GM12878 (cell line): ENCODE results near the gene PSENEN. TPM values are rescaled to one million over a fixed set of nuclear protein-coding genes. Genes with fewer than 3 reads are reported as not detected.

Experiments used
- CHD1 ChIP-seq: IDR thresholded peaks from 2 replicates; pipeline ENCODE4 v1.6.1; 2012; ENCODE audit warnings: low read depth, low read length, improper control_type of control experiment
- CREB1 ChIP-seq: IDR thresholded peaks from 2 replicates; pipeline ENCODE4 v1.6.1; 2012; ENCODE audit warnings: low read depth, mild to moderate bottlenecking, inconsistent platforms
- EP300 ChIP-seq, 2 experiments: fragments of 150-350 bp in 1 of 2; IDR thresholded peaks; 2 replicates each; pipeline ENCODE4 v1.6.1; 2011 to 2012; ENCODE audit warnings: low read depth in 2 of 2, low read length in 2 of 2, borderline replicate concordance in 1 of 2, improper control_type of control experiment in 1 of 2, inconsistent platforms in 1 of 2; ENCODE audit not compliant: control insufficient read depth in 1 of 2
- GATAD2B ChIP-seq: fragments of 450-650 bp; conservative IDR thresholded peaks from 2 replicates; pipeline ENCODE4 v1.6.1; 2017; ENCODE audit warnings: low read depth, mild to moderate bottlenecking, moderate library complexity
- RELA ChIP-seq: fragments of 450-650 bp; IDR thresholded peaks from 2 replicates; pipeline ENCODE4 v1.8.0; 2014; ENCODE audit warnings: borderline replicate concordance; ENCODE audit not compliant: partially characterized antibody
- SMC3 ChIP-seq: IDR thresholded peaks from 2 replicates; pipeline ENCODE4 v1.6.1; 2011; ENCODE audit warnings: low read length, improper control_type of control experiment, borderline replicate concordance
- ZNF217 ChIP-seq: fragments of 450-650 bp; IDR thresholded peaks from 2 replicates; pipeline ENCODE4 v1.6.1; 2017; ENCODE audit warnings: antibody characterized with exemption, mild to moderate bottlenecking
- polyA plus RNA-seq, 11 experiments: library from polyadenylated mRNA; depleted of rRNA in 4 of 11; unstranded in 6 of 11; stranded (reverse) in 5 of 11; fragments of >200 nt; fragmentation: Nextera tagmentation in 4 of 11; fragmentation: Illumina TruSeq in 1 of 11; extraction: Ambion mirVana in 4 of 11; extraction: Trizol in 1 of 11; gene quantifications; 1 replicate in 1 of 11; 2 replicates in 10 of 11; pipeline versions ENCODE4 v1.2.1 to v1.2.3, GENCODE V29; 2011 to 2016; ENCODE audit warnings: inconsistent platforms in 2 of 11, missing spikeins in 2 of 11, low read depth in 1 of 11
- total RNA-seq, 4 experiments: library from RNA; depleted of rRNA in 3 of 4; stranded (reverse); fragments of >200 nt in 3 of 4; fragmentation: Illumina TruSeq in 1 of 4; extraction: Trizol in 1 of 4; gene quantifications; 2 replicates each; pipeline versions ENCODE4 v1.2.1 to v1.2.3, GENCODE V29; 2013 to 2021
- TF ChIP-seq, protein P1 (sequence below): fragments of 150-350 bp; IDR thresholded peaks from 2 replicates; pipeline ENCODE4 v1.6.1; 2016; ENCODE audit warnings: low read depth, low read length
- TF ChIP-seq, protein P2 (sequence below): fragments of 450-650 bp; IDR thresholded peaks from 2 replicates; pipeline ENCODE4 v1.6.1; 2017; ENCODE audit warnings: mild to moderate bottlenecking, low read depth, inconsistent platforms; ENCODE audit not compliant: poor library complexity, severe bottlenecking
- TF ChIP-seq, protein P3 (sequence below): fragments of 450-650 bp; IDR thresholded peaks from 2 replicates; pipeline ENCODE4 v1.6.1; 2014; ENCODE audit warnings: mild to moderate bottlenecking
- TF ChIP-seq, protein P4 (sequence below): IDR thresholded peaks from 2 replicates; pipeline ENCODE4 v1.6.1; 2011; ENCODE audit warnings: mild to moderate bottlenecking, low read depth, low read length, moderate library complexity; ENCODE audit not compliant: insufficient replicate concordance
- TF ChIP-seq, protein P5 (sequence below): fragments of 450-650 bp; IDR thresholded peaks from 2 replicates; pipeline ENCODE4 v1.6.1; 2016; ENCODE audit warnings: mild to moderate bottlenecking, moderate library complexity, borderline replicate concordance
- TF ChIP-seq, protein P6 (sequence below): IDR thresholded peaks from 2 replicates; pipeline ENCODE4 v1.6.1; 2011; ENCODE audit warnings: low read depth, low read length, improper control_type of control experiment, borderline replicate concordance

Gene PSENEN
- total and polyA plus RNA-seq, 10 of the 15 experiments (the other 5 are each of a cell fraction or from before 2014, with no cell fraction given) = 14.4 to 178 (median 43.5) TPM

DNA sequence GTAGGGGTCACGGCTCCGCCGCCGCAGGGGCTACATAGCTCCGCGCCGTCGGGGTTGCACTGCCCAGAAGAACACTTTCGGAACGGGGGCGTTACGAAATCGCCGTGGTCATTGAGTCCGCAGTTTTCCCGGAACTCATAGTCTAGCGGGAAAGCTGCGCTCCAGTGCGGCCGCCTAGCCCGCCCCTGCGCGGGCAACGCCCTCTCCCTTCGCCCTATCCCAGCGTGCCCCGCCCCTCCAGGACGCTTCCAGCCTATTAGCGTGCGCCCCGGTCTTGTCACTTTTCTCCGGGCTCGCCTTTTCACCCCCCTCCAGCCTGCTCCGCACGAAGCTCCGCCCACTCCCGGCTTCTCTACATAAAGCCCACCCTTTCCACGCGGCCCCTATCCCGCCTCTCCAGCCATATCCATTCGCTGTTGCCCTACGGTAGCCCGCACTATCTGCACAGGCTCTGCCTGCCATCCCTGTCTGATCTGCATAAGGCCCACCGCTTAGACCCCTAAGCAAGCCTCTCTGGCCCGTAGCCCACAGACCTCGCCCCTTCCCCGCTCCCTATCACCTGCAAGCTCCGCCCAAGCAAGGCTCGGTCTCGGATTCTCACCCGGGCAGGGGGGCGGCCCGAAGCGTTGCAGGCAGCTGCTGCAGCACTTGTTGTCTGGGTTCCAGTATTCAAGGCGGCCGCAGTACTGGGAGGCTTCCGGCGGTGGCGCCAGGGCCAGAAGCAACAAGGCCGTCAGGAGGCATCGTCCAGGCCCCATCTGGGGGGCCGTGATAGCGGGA, 4.8 kb upstream of the PSENEN start (continued):
- TF ChIP-seq, protein P1, sequence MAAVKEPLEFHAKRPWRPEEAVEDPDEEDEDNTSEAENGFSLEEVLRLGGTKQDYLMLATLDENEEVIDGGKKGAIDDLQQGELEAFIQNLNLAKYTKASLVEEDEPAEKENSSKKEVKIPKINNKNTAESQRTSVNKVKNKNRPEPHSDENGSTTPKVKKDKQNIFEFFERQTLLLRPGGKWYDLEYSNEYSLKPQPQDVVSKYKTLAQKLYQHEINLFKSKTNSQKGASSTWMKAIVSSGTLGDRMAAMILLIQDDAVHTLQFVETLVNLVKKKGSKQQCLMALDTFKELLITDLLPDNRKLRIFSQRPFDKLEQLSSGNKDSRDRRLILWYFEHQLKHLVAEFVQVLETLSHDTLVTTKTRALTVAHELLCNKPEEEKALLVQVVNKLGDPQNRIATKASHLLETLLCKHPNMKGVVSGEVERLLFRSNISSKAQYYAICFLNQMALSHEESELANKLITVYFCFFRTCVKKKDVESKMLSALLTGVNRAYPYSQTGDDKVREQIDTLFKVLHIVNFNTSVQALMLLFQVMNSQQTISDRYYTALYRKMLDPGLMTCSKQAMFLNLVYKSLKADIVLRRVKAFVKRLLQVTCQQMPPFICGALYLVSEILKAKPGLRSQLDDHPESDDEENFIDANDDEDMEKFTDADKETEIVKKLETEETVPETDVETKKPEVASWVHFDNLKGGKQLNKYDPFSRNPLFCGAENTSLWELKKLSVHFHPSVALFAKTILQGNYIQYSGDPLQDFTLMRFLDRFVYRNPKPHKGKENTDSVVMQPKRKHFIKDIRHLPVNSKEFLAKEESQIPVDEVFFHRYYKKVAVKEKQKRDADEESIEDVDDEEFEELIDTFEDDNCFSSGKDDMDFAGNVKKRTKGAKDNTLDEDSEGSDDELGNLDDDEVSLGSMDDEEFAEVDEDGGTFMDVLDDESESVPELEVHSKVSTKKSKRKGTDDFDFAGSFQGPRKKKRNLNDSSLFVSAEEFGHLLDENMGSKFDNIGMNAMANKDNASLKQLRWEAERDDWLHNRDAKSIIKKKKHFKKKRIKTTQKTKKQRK = no peak
- TF ChIP-seq GATAD2B (peak; percentile 44), CREB1 (no peak; the same call in 1 of the 2 replicates), CHD1 (no peak), EP300 (IDR thresholded peaks at IDR 0.05; ENCODE audit: borderline replicate concordance in 1 of 2, control insufficient read depth in 1 of 2, low read depth in 2 of 2, low read length in 2 of 2) (no peak), SMC3 (no peak), RELA (no peak), ZNF217 (no peak)
- TF ChIP-seq, protein P2, sequence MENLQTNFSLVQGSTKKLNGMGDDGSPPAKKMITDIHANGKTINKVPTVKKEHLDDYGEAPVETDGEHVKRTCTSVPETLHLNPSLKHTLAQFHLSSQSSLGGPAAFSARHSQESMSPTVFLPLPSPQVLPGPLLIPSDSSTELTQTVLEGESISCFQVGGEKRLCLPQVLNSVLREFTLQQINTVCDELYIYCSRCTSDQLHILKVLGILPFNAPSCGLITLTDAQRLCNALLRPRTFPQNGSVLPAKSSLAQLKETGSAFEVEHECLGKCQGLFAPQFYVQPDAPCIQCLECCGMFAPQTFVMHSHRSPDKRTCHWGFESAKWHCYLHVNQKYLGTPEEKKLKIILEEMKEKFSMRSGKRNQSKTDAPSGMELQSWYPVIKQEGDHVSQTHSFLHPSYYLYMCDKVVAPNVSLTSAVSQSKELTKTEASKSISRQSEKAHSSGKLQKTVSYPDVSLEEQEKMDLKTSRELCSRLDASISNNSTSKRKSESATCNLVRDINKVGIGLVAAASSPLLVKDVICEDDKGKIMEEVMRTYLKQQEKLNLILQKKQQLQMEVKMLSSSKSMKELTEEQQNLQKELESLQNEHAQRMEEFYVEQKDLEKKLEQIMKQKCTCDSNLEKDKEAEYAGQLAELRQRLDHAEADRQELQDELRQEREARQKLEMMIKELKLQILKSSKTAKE = no peak
- TF ChIP-seq, protein P3, sequence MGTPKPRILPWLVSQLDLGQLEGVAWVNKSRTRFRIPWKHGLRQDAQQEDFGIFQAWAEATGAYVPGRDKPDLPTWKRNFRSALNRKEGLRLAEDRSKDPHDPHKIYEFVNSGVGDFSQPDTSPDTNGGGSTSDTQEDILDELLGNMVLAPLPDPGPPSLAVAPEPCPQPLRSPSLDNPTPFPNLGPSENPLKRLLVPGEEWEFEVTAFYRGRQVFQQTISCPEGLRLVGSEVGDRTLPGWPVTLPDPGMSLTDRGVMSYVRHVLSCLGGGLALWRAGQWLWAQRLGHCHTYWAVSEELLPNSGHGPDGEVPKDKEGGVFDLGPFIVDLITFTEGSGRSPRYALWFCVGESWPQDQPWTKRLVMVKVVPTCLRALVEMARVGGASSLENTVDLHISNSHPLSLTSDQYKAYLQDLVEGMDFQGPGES = peak; percentile 7; the same call in 1 of the 2 replicates
- TF ChIP-seq, protein P4, sequence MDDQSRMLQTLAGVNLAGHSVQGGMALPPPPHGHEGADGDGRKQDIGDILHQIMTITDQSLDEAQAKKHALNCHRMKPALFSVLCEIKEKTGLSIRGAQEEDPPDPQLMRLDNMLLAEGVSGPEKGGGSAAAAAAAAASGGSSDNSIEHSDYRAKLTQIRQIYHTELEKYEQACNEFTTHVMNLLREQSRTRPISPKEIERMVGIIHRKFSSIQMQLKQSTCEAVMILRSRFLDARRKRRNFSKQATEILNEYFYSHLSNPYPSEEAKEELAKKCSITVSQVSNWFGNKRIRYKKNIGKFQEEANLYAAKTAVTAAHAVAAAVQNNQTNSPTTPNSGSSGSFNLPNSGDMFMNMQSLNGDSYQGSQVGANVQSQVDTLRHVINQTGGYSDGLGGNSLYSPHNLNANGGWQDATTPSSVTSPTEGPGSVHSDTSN = peak; percentile 46
- TF ChIP-seq, protein P5, sequence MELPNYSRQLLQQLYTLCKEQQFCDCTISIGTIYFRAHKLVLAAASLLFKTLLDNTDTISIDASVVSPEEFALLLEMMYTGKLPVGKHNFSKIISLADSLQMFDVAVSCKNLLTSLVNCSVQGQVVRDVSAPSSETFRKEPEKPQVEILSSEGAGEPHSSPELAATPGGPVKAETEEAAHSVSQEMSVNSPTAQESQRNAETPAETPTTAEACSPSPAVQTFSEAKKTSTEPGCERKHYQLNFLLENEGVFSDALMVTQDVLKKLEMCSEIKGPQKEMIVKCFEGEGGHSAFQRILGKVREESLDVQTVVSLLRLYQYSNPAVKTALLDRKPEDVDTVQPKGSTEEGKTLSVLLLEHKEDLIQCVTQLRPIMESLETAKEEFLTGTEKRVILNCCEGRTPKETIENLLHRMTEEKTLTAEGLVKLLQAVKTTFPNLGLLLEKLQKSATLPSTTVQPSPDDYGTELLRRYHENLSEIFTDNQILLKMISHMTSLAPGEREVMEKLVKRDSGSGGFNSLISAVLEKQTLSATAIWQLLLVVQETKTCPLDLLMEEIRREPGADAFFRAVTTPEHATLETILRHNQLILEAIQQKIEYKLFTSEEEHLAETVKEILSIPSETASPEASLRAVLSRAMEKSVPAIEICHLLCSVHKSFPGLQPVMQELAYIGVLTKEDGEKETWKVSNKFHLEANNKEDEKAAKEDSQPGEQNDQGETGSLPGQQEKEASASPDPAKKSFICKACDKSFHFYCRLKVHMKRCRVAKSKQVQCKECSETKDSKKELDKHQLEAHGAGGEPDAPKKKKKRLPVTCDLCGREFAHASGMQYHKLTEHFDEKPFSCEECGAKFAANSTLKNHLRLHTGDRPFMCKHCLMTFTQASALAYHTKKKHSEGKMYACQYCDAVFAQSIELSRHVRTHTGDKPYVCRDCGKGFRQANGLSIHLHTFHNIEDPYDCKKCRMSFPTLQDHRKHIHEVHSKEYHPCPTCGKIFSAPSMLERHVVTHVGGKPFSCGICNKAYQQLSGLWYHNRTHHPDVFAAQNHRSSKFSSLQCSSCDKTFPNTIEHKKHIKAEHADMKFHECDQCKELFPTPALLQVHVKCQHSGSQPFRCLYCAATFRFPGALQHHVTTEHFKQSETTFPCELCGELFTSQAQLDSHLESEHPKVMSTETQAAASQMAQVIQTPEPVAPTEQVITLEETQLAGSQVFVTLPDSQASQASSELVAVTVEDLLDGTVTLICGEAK = peak; percentile 59; the same call in 1 of the 2 replicates
- TF ChIP-seq, protein P6, sequence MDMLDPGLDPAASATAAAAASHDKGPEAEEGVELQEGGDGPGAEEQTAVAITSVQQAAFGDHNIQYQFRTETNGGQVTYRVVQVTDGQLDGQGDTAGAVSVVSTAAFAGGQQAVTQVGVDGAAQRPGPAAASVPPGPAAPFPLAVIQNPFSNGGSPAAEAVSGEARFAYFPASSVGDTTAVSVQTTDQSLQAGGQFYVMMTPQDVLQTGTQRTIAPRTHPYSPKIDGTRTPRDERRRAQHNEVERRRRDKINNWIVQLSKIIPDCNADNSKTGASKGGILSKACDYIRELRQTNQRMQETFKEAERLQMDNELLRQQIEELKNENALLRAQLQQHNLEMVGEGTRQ = no peak
